Right ventricle myocardium inferior (tissue), 1 donor: ENCODE results near the gene PCNX2. TPM values are rescaled to one million over a fixed set of nuclear protein-coding genes. Genes with fewer than 3 reads are reported as not detected.
"Not testable (repeated sequence)": the region's sequence is repeated elsewhere in the genome, so short reads cannot be mapped to it uniquely, and the experiment has no call there.

Source experiments
- ATAC-seq: fragments of 200-7000 bp; cut with Tn5 transposase; one replicate; pipeline ENCODE4 v1.9.1; 2020; ENCODE audit warnings: mild to moderate bottlenecking, moderate library complexity
- DNase-seq: peaks from one replicate; pipeline ENCODE4 v3.0.0; 2021; ENCODE audit errors: missing footprints
- intact Hi-C: fragments of 100-400 bp; cut with DNase I; formaldehyde crosslinking; loops from one replicate; pipeline ENCODE4 v1.11.0; 2022
- total RNA-seq: library from RNA; stranded (reverse); fragmentation: NEBNext Ultra II Directional; extraction: Animal tissue kit (Norgen Biotek cat#: 25700); gene quantifications from one replicate; pipeline ENCODE4 v1.2.1, GENCODE V29; 2021
- donor health status: DM: no; HTN: yes; CAD: no; lungs with severe emphysema.

The PCNX2 gene
- total RNA-seq, 1 donor from 2014 or later = 2.2 TPM

- ATAC-seq, intact Hi-C loops: not testable (repeated sequence)
- peak; percentile 59 for DNase-seq
Measured at GRCh38 chr1:233129031-233129430, 166.5 kb downstream of the PCNX2 start.

DNA sequence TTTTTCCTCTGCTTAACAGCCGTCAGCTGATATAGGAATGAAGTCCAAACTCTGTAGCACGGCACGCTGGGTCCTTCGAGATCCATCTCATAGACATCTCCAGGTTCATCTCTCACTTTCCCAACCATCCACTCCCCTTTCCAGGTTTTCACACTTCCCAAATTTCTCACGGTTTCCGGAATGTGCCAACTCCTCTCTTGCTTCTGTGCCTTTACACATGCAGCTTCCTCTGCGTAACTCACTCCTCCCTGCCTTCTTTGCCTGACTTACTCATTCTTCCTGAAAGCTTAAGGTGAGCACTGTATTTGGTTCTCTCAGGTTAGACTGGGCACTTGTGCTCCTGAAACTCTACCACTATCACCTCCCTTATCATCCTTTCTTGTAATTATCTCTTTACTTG is 168.4 kb downstream of the PCNX2 start:
- DNase-seq = no peak
- intact Hi-C loops = no loop called here
- no peak for ATAC-seq

DNA sequence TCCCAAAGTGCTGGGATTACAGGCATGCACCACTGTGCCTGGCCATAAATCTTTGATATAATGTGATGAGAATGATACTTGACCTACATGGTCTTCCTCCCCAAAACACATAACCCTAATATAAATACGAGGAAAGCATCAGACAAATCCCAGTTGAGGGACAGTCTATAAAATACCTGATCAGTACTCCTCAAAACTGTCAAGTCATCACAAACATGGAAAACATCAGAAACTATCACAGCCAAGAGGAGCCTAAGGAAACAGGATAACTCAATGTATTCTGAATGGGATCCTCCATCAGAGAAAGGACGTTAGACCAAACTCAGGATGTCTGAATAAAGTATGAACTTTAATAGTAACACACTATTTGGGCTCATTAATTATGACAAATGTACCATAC is 172.7 kb downstream of the PCNX2 start:
- DNase-seq (no peak), ATAC-seq (no peak)
- intact Hi-C loops = no loop called here

GRCh38 chr1:233121947-233122559 is 173.5 kb downstream of the PCNX2 start:
- ATAC-seq (no peak), DNase-seq (no peak)
- intact Hi-C loops = no loop called here

DNA sequence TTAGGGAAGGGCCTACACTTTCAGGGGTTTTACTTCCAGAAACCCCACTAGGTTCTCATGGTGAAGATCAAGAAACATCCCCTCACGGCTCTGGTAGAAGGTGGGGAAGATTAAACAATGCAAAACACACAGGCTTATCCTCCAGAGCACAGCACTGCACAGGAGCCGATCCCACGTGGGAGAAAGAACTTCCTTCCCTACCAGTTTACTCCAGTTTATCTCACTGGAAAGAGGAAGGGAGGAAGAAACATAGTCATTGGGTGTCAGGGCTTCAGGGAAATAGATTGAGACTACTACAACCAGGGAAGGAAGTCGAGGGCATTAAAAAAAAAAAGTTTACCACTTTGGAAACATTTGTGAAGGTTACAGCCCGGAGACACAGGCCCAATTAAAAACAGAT is 180.7 kb downstream of the PCNX2 start:
- no peak for ATAC-seq
- intact Hi-C loops = no loop called here
- DNase-seq = no peak

DNA sequence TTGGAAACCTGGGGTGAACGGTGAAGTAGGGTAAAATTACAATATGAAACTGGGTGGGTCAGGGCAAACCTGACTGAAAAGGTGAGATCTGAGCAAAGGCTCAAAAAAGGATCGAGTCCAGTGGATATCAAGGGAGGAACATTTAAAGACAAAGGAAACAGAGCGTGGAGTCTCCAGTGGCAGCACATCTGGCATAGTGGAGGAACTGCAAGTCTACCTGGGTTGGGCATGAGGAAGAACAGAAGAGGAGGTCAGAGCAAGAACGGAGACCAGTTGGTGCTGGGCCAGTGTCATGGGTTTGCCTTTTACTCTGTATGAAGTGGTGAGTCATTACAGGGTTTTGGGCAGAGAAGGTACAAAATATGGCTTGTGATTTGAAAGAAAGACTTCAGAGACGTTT is 181.4 kb downstream of the PCNX2 start:
- intact Hi-C loops = no loop called here
- ATAC-seq (no peak), DNase-seq (no peak)

DNA sequence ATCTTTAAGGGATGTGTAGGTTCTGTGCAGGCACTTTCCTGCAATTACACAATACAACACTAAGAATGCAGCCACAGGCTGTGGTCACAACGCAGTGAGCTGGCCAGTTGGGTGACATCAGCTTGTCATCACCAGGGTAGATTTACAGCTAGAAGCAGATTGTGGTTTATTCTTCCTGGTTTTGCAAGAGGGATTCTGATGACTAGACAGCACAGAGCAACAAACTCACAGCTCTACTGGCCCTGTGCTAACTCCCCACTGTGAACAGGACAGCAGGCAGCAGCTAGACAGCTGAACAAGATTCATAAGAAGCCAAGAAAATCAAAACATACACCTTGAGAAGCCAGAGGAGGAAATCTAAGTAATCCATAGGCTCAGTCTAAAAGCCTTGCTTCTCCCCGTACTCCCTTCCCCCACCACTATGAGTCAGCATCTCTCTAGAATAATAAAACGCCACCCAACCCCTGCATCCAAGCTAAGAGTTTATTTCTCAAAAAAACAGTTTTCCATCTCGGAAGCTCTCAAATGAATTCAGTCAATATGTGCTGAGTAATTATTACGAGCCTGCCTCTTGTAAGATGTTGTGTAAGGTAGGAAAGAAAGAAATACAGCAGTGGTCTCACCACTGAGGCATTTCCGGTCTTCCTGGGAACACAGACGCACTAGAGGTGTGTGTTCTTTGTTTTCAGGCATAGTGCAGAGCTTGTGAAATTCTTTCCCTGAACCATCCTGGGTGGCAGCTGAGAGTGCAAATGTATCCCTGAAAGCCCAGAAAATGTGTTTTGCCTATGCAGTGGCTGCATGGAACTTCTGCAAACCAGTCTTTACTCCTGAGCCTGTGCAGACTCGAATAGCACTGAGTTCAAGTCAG is 182.3 kb downstream of the PCNX2 start:
- DNase-seq = peak; percentile 89
- peak; percentile 97 for ATAC-seq
- intact Hi-C loops = no loop called here

GRCh38 chr1:233112186-233113008 is 183.1 kb downstream of the PCNX2 start:
- ATAC-seq (no peak), DNase-seq (no peak)
- intact Hi-C loops = no loop called here

DNA sequence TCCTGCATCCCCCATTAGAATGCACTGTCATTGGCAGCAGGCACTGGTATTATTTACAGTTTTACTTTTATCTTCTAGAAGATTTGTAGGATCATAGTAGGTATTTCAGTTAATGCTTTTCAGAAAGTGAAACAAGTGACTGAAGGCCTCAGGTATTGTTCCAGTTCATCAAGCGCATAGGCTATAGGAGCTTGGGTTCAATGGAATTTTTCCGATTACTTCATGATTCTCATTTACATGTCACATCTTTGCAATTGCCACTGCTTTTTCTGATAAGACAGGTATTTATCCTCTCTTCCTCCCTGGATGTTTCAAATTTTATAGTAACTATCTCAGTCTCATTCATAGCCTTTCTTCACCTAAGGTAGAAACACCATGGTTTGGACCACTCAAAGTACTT is 183.8 kb downstream of the PCNX2 start:
- DNase-seq = no peak
- ATAC-seq = no peak
- intact Hi-C loops = no loop called here

DNA sequence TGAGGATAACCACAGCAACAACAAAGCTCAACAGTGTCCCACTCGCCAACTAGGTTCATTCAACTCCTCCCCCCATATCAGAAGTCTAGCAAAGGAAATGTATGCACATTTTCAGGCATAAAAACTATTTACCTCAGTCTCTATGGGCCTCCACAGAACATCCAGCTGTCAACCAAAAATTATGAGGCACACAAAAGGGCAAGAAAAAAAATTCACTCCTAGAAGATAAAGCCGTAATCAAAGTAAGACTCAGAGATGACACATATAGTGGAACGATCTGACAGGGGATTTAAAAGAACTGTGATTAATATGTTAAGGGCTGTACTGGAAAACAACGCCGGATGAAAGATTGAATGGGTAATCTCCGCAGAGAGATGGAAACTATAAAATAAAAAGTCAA is 186.4 kb downstream of the PCNX2 start:
- intact Hi-C loops = loop anchor here (5.0 kb wide), 1 partner anchor 33 kb away; no protein-coding TSS in a partner anchor
- ATAC-seq (no peak), DNase-seq (no peak)

- not testable (repeated sequence) for DNase-seq
- intact Hi-C loops = loop anchor here (5.0 kb wide), 1 partner anchor 35 kb away; no protein-coding TSS in a partner anchor
- peak; percentile 56 for ATAC-seq
Measured at GRCh38 chr1:233107716-233108130, 187.8 kb downstream of the PCNX2 start.

DNA sequence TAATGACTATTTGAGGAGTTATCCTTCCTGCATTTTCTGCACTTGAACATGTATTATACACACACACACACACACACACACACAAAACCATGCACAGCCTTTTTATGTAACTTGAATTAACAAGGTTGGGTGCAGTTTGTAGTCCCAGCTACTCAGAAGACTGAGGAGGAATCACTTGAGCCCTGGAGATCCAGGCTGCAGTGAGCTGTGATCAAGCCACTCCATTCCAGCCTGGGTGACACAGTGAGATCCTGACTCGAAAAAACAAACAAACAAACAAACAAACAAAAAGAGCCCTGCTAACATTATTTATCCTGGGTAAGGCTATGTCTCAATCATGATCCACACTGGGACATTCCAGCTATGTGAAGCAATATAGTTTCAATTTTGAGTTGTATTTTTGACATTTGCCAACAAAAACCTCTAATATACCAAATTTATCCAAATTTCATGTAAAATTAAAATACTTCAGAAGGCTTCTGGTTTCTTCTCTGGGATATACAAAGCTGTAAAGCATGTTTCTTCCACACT is 188.3 kb downstream of the PCNX2 start:
- DNase-seq (no peak), ATAC-seq (no peak)
- intact Hi-C loops = loop anchor here (5.0 kb wide), 1 partner anchor 35 kb away; no protein-coding TSS in a partner anchor

DNA sequence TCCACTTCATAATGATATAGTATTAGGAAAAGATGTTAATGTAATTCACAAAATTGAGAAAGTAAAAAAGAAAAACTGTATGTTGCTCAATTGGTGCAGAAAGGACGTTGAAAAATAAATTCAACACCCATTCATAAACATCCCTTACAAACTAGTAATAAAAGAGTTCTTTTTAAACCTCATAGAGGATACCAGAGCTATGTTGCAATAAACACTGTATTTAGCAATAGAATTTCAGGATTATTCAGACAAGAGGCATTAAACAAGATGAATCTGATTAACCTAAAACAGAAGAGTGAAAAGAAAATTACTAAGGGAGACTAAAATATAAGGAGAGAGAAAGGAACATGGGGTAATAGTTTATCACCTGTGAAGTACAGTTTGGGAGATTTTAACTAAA is 190.3 kb downstream of the PCNX2 start:
- intact Hi-C loops = loop anchor here (5.0 kb wide), 1 partner anchor 37 kb away; no protein-coding TSS in a partner anchor
- ATAC-seq (no peak), DNase-seq (no peak)

DNA sequence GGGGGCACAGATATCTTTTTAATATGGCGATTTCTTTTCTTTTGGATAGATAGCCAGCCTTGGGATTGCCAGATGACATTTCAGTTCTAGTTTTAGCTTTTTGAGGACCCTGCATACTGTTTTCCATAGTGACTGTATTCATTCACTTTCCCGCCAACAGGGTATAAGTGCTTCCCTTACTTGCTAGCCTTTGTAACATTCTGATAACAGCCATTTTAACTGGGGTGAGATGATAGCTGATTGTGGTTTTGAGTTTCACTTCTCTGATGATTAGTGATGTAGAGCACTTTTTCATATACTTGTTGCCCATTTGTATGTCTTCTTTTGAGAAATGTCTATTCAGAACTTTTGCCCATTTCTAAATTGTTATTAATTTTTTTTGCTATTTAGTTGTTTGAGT is 193.2 kb downstream of the PCNX2 start:
- ATAC-seq = no peak
- no peak for DNase-seq
- intact Hi-C loops = no loop called here

- intact Hi-C loops = no loop called here
- ATAC-seq = no peak
- DNase-seq = no peak
Measured at GRCh38 chr1:233097959-233098580, 197.5 kb downstream of the PCNX2 start.

GRCh38 chr1:233097546-233097945 is 198.0 kb downstream of the PCNX2 start:
- DNase-seq = no peak
- intact Hi-C loops = no loop called here
- ATAC-seq = no peak

DNA sequence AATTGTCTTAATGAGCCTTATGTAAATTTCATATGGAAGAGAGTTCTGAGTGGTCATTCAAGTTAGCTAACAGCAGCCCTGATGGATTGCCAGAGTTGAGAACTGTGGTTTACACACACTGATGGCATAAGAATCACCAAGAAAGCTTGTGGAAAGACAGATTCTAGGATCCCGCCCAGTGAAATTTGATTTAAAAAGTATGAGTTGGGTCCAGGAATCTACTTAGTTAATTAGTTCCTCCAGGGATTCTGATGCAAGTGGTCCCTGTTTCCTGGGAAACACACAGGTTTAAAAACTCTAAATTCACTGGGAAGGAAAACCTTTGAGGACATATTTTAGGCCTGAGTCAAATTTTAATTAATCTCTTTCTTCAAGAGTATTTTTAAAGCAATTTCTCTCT is 200.8 kb downstream of the PCNX2 start:
- intact Hi-C loops = no loop called here
- no peak for ATAC-seq
- DNase-seq = no peak

DNA sequence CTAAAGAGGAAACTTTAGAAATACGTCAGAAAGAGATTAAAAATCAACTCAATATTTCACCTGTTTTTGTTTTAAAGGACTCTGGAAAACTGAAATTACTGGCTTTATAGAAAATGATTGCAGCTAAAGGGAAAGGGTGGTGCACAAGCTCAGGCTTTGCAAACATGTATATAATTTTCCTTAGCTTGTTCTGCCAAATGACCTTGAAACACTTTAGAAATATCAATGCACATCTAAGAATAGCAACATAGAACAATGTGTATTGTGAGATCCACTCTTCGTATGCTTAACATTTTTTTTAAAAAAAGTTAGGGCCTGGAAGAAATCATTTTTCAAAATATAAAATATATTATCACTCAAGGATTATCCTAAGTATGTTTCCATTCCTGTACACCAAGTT is 201.3 kb downstream of the PCNX2 start:
- ATAC-seq = no peak
- intact Hi-C loops = no loop called here
- DNase-seq = no peak
